ENCODE measurements around the gene MRRF.

MRRF gene

GRCh38 chr9:122366074-122366660, 101.5 kb downstream of the MRRF start:
- H3K4me1 ChIP-seq (ENCODE audit: insufficient read depth, low read length, poor library complexity, severe bottlenecking), result peaks cover 7% of the 10 kb centered on the region
- no peak overlapping the region for H3K4me2 ChIP-seq (ENCODE audit: low read depth, low read length, poor library complexity, severe bottlenecking)
- H3K27me3 ChIP-seq (ENCODE audit: insufficient read depth, low read length, poor library complexity, severe bottlenecking), result no peaks in the 10 kb centered on the region
- no peaks in the 10 kb centered on the region for H3K9me3 ChIP-seq (ENCODE audit: insufficient read depth, low read depth, low read length)
- H3K9me2 ChIP-seq (replicated peaks; ENCODE audit: low read depth, low read length), result no peaks in the 10 kb centered on the region
- no peak overlapping the region for H3K4me3 ChIP-seq (ENCODE audit: low read length, poor library complexity, severe bottlenecking)
- H3K79me2 ChIP-seq (ENCODE audit: insufficient read depth, low read length), result no peaks in the 10 kb centered on the region
- H2AFZ ChIP-seq (ENCODE audit: low read length), result no peak overlapping the region
- H3K36me3 ChIP-seq (ENCODE audit: insufficient read depth, low read length), result no peaks in the 10 kb centered on the region
- H3F3A ChIP-seq (ENCODE audit: low read depth), result no peaks in the 10 kb centered on the region
- H4K20me1 ChIP-seq (ENCODE audit: insufficient read depth, low read length, poor library complexity, severe bottlenecking), result no peaks in the 10 kb centered on the region
- TF ChIP-seq EZH2phosphoT487 (IDR thresholded peaks at IDR 0.05; ENCODE audit: borderline replicate concordance), result no peak
- TF ChIP-seq, protein P1, sequence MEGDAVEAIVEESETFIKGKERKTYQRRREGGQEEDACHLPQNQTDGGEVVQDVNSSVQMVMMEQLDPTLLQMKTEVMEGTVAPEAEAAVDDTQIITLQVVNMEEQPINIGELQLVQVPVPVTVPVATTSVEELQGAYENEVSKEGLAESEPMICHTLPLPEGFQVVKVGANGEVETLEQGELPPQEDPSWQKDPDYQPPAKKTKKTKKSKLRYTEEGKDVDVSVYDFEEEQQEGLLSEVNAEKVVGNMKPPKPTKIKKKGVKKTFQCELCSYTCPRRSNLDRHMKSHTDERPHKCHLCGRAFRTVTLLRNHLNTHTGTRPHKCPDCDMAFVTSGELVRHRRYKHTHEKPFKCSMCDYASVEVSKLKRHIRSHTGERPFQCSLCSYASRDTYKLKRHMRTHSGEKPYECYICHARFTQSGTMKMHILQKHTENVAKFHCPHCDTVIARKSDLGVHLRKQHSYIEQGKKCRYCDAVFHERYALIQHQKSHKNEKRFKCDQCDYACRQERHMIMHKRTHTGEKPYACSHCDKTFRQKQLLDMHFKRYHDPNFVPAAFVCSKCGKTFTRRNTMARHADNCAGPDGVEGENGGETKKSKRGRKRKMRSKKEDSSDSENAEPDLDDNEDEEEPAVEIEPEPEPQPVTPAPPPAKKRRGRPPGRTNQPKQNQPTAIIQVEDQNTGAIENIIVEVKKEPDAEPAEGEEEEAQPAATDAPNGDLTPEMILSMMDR (conservative IDR thresholded peaks at IDR 0.05; ENCODE audit: low read length), result no peak
- no peak overlapping the region for H3K9ac ChIP-seq (ENCODE audit: low read depth, low read length, poor library complexity, severe bottlenecking)

GRCh38 chr9:122367065-122367464, 102.4 kb downstream of the MRRF start:
- Histone ChIP-seq H3K4me1 (ENCODE audit: insufficient read depth, low read length, poor library complexity, severe bottlenecking) (peaks cover 16% of the 10 kb centered on the region), H3F3A (ENCODE audit: low read depth) (no peaks in the 10 kb centered on the region), H3K9me3 (ENCODE audit: insufficient read depth, low read depth, low read length) (no peaks in the 10 kb centered on the region), H3K4me3 (ENCODE audit: low read length, poor library complexity, severe bottlenecking) (no peak overlapping the region), H3K9ac (ENCODE audit: low read depth, low read length, poor library complexity, severe bottlenecking) (no peak overlapping the region), H3K79me2 (ENCODE audit: insufficient read depth, low read length) (no peaks in the 10 kb centered on the region), H3K4me2 (ENCODE audit: low read depth, low read length, poor library complexity, severe bottlenecking) (no peak overlapping the region), H3K9me2 (replicated peaks; ENCODE audit: low read depth, low read length) (no peaks in the 10 kb centered on the region), H2AFZ (ENCODE audit: low read length) (no peak overlapping the region), H3K36me3 (ENCODE audit: insufficient read depth, low read length) (no peaks in the 10 kb centered on the region), H4K20me1 (ENCODE audit: insufficient read depth, low read length, poor library complexity, severe bottlenecking) (no peaks in the 10 kb centered on the region), H3K27me3 (ENCODE audit: insufficient read depth, low read length, poor library complexity, severe bottlenecking) (no peaks in the 10 kb centered on the region)
- TF ChIP-seq, protein P1 (conservative IDR thresholded peaks at IDR 0.05; ENCODE audit: low read length), result no peak
- TF ChIP-seq EZH2phosphoT487 (IDR thresholded peaks at IDR 0.05; ENCODE audit: borderline replicate concordance), result no peak

GRCh38 chr9:122367774-122368460, 103.2 kb downstream of the MRRF start:
- no peak overlapping the region for H3K4me3 ChIP-seq (ENCODE audit: low read length, poor library complexity, severe bottlenecking)
- no peaks in the 10 kb centered on the region for H3K79me2 ChIP-seq (ENCODE audit: insufficient read depth, low read length)
- no peak overlapping the region for H3K9ac ChIP-seq (ENCODE audit: low read depth, low read length, poor library complexity, severe bottlenecking)
- TF ChIP-seq EZH2phosphoT487 (IDR thresholded peaks at IDR 0.05; ENCODE audit: borderline replicate concordance), result no peak
- TF ChIP-seq, protein P1 (conservative IDR thresholded peaks at IDR 0.05; ENCODE audit: low read length), result no peak
- H3K27me3 ChIP-seq (ENCODE audit: insufficient read depth, low read length, poor library complexity, severe bottlenecking), result no peaks in the 10 kb centered on the region
- H3F3A ChIP-seq (ENCODE audit: low read depth), result no peaks in the 10 kb centered on the region
- H3K4me2 ChIP-seq (ENCODE audit: low read depth, low read length, poor library complexity, severe bottlenecking), result no peak overlapping the region
- H3K36me3 ChIP-seq (ENCODE audit: insufficient read depth, low read length), result no peaks in the 10 kb centered on the region
- no peaks in the 10 kb centered on the region for H3K9me2 ChIP-seq (replicated peaks; ENCODE audit: low read depth, low read length)
- H3K4me1 ChIP-seq (ENCODE audit: insufficient read depth, low read length, poor library complexity, severe bottlenecking), result peaks cover 23% of the 10 kb centered on the region
- H2AFZ ChIP-seq (ENCODE audit: low read length), result no peak overlapping the region
- no peaks in the 10 kb centered on the region for H3K9me3 ChIP-seq (ENCODE audit: insufficient read depth, low read depth, low read length)
- H4K20me1 ChIP-seq (ENCODE audit: insufficient read depth, low read length, poor library complexity, severe bottlenecking), result no peaks in the 10 kb centered on the region
